Neural progenitor cell (in vitro differentiated cells): ENCODE measurements around the gene AP3S2.

Source experiments
- EZH2phosphoT487 ChIP-seq: fragments of 200-600 bp; sonication (generic); IDR thresholded peaks from 2 replicates; pipeline ENCODE4 v1.6.1; 2017; ENCODE audit warnings: antibody characterized with exemption
- TF ChIP-seq, protein P1 (sequence below): fragments of 200-600 bp; sonication (generic); IDR thresholded peaks from 2 replicates; pipeline ENCODE4 v1.5.1; 2017; ENCODE audit warnings: antibody characterized with exemption, mild to moderate bottlenecking

DNA sequence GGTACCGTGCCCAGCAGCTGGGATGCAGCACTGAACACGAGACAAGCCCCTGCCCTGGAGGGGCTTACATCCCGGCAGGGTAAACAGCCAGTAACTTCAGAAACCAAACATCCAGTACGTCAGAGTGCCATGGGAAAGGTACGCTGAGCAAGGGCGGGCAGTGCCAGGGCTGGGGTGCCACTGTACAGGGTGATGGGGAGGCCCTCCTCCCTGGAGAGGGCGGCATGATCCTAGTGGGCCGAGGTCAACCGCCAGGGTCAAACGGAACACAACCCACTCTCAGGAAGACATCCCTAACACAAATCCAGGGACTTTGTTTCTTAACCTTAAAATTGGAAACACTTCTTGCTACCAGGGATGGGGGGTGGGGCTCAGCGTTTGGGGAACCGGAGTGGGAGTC is 63.2 kb downstream of the AP3S2 start:
- TF ChIP-seq, protein P1, sequence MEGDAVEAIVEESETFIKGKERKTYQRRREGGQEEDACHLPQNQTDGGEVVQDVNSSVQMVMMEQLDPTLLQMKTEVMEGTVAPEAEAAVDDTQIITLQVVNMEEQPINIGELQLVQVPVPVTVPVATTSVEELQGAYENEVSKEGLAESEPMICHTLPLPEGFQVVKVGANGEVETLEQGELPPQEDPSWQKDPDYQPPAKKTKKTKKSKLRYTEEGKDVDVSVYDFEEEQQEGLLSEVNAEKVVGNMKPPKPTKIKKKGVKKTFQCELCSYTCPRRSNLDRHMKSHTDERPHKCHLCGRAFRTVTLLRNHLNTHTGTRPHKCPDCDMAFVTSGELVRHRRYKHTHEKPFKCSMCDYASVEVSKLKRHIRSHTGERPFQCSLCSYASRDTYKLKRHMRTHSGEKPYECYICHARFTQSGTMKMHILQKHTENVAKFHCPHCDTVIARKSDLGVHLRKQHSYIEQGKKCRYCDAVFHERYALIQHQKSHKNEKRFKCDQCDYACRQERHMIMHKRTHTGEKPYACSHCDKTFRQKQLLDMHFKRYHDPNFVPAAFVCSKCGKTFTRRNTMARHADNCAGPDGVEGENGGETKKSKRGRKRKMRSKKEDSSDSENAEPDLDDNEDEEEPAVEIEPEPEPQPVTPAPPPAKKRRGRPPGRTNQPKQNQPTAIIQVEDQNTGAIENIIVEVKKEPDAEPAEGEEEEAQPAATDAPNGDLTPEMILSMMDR, result no peak
- no peak for TF ChIP-seq EZH2phosphoT487
